ENCODE results near the gene NIPA2.

The NIPA2 gene

DNA sequence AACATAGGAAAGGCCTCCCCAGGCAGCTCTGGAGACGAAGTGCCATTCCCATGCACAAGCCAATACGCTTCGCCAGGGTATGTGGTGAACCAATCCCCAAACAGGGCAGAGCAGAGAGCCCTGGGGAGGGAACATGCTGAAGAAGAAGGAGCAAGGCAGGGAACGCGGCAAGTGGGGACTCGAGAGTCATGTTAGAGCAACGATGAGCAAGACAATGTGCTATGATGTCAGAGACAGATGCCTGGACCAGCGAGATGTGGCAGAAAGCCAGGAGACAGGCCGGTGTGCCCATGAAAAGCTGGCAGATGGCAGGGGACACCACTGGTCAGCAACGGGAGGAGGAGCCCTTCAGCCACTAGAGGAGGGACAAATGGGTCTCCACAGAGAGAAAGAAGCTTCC is 39.6 kb downstream of the NIPA2 start:
- no peak for DNase-seq

- DNase-seq, result no peak
Observed at GRCh38 chr15:22880068-22880980, 41.9 kb downstream of the NIPA2 start.

GRCh38 chr15:22880981-22881738 is 42.7 kb downstream of the NIPA2 start:
- DNase-seq, result no peak

DNA sequence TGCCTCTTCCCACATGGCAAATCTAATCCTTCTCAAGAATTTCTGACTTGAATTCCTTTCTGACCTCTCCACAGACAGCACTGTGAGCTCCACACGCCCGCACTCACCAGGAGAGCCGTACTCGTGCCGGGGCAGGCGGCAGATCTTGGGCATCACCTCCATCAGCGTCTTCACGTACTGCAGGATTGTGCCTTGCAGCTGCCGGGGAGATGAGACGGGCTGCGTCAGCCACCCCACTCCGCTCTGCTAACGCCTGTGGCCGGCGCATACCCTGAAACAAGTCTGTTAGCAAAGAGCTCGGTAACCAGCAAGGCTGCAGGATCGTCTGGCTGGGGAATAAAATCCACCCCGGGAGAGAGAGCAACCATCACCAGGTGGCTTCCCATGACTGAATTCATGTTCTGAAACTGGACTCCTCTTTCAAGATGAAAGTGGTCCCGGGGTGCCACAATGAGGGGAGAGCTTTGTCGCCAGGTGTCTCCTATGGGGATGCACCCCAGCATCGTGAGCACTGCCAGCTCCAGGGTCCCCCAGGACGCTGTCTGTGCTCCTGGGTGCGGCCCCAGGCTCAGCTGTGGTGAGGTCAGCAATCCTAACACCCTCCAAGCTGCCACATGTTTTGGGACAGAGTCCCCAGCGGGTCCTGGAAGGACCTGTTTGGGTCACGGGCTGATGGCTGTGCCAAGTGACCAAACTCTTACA is 43.4 kb downstream of the NIPA2 start:
- no peak for DNase-seq

DNA sequence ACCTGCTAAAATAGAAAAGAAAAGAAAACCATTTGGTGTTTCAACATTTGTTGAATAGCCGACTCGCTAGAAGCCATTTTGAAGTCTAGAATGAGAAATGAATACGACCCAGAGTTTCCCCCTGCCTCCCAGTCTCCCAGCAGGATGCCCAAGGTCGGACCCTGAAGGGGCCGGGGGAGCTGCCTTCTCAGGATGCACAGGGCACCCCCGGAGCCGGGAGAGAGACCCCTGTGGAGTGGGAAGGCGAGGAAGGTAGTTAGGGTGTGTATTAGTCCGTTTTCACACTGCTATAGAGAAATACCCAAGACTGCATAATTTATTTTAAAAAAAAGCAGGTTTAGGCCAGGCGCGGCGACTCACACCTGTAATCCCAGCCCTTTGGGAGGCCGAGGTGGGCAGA is 44.7 kb downstream of the NIPA2 start:
- no peak for DNase-seq

GRCh38 chr15:22884344-22884743 is 45.9 kb downstream of the NIPA2 start:
- no peak for DNase-seq

DNA sequence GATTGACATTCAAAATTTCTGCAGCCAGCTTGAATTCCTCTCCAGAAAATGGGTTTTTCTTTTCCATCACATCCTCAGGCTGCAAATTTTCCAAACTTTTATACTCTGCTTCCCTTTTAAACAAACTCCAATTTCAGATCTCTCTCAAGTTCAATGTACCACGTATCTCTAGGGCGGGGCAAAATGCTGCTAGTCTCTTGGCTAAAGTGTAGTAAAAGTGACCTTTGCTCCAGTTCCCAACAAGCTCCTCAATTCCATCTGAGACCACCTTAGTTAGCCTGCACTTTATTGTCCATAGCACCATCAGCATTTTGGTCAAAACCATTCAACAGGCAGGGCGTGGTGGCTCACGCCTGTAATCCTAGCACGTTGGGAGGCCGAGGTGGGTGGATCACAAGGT is 46.7 kb downstream of the NIPA2 start:
- DNase-seq, result no peak

- no peak for DNase-seq
Observed at GRCh38 chr15:22887157-22887951, 48.9 kb downstream of the NIPA2 start.

GRCh38 chr15:22888120-22888859 is 49.8 kb downstream of the NIPA2 start:
- no peak for DNase-seq

GRCh38 chr15:22889146-22889818 is 50.8 kb downstream of the NIPA2 start:
- DNase-seq, result no peak

- DNase-seq, result no peak
Observed at GRCh38 chr15:22890296-22890695, 51.8 kb downstream of the NIPA2 start.

DNA sequence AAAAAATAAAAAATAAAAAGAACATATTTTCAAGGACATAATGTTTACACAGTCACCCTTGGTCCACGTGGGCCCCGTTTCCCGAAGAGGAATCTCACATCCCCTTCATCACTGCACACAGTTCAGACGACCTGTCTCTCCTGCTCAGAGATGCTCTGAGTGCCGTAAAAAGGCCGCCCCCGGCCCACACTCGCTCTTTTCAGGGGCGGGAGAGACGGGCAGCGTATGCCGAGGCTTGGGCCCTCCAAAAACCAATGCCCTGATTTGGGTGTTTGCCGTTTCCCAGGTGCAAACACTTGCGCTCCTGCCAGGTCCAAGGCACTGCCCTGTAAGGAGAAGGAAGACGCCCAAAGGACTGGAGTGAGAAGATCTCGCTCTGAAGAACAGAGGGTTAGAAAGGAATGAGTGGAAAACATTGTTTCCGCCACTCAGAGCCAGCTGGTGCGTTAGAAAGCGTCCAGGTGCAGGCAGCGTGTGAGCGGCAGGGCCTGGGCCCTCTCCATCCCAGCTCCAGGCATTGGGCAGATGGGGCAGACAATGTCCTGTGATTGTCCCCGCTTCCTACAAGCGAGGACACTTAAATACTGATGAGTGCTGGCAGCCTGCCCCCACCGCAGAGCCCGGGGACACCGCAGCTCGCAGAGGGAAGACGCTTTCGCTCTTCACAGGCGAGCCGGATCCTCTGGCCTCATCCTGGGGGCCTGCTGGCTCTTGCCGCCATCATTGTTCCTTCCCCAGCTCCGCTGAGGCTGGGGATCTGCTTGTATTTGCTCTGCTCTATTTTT is 53.2 kb downstream of the NIPA2 start:
- no peak for DNase-seq

GRCh38 chr15:22892333-22892732 is 53.9 kb downstream of the NIPA2 start:
- no peak for DNase-seq

- DNase-seq, result no peak
Observed at GRCh38 chr15:22893081-22893480, 54.6 kb downstream of the NIPA2 start.

DNA sequence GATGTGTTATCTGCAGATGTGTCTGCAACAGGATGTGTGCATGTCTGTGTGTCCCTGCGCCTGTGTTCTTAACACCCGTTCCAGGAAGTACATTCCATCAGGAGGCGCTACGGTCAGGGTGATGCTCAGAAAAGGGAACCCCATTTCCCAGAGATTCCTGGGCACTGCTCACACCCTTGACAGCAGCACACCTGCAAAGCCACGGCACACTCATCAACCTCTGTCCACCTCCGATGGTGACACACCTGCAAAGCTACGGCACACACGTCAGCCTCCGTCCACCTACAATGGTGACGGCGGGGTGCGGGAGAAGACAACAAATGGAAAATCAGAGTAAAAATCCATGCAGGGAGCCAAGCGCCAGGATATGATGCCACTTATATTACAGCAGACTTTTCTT is 55.4 kb downstream of the NIPA2 start:
- DNase-seq, result no peak

DNA sequence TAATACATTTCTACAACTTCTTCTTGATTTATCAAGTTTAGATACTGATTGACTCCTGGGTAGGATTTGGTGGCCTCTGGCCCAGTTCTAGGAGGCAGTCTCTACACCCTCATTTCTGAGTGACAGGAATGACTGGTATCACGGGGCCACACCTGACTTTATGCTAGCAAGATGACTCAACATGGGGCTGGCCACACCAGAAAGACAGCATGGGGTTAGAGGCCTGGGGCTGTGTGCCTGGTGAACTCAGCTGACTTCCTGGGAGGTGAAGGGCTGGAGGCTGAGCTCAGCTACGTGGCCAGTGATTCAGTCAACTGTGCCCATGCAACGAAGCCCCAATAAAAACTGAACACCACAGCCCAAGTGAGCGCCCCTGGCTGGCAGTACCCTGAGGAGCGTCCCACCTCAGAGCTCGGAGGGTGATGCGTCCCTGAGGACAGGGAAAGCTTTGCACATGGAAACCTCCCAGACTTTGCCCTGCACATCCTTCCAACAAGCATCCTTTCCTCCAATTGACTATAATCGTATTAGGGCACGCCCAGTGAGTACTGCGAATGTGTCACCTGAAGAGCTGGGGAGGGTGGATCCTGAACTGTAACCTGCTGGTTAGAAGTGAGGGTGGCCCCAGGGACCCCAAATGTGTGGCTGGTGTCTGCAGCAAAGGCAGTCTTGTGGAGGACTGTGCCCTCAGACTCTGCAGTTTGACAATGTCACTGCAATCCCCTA is 57.2 kb downstream of the NIPA2 start:
- no peak for DNase-seq

DNA sequence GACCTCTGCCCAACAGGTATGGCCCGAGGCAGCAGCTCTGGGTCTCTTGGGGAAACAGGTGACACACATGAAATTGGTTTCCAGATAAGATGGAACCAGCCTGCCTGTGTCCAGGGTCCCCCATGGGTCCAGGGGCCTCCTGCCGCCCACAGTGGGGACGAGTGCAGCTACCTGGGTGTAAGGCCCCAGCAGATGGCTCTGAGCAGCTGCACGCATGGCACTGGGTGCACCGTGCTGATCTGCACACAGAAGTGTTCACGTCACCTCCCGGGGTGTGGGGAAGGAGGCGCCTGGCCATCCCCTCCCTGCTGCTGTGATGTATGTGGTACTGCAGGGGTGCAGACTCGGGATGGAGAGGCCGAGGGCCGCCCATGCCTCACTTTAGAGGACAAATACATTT is 63.6 kb downstream of the NIPA2 start:
- DNase-seq, result no peak

DNA sequence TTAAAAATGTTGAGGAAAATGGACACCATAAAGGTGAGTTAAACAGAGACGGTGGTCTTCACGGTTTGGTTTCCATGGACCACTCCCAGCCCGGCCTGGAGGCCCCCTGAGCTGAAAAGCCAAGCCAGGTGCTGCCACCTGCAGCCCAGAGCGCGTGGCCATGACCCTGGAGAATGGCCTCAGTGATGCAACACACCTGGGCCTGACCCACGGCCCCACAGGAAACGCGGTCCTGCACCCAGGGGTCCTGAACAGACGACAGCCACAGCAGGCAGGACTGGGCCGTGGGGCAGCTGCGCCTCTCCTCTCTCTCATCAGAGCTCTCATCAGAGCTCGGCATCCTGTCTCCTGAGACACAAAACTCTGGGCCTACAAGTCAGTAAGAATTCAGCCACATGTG is 64.1 kb downstream of the NIPA2 start:
- DNase-seq, result no peak

GRCh38 chr15:22902981-22903380 is 64.5 kb downstream of the NIPA2 start:
- DNase-seq, result no peak

- DNase-seq, result no peak
Observed at GRCh38 chr15:22903427-22903826, 65.0 kb downstream of the NIPA2 start.

Data from activated gamma-delta T cell treated with Interleukin-2 at 50 U/mL for 16 hours (primary cell).